ES-I3 (cell line): ENCODE measurements around the gene ZNF518B.

ENCODE experiments used
- H3K36me3 ChIP-seq: 2 replicates; pipeline ENCODE4 v1.6.1; 2013; ENCODE audit warnings: mild to moderate bottlenecking, low read length, control low read depth, moderate library complexity; ENCODE audit not compliant: insufficient read depth
- H3K4me1 ChIP-seq: 2 replicates; pipeline ENCODE4 v1.6.1; 2013; ENCODE audit warnings: mild to moderate bottlenecking, control low read depth, low read length; ENCODE audit not compliant: insufficient read depth
- H3K9ac ChIP-seq: 2 replicates; pipeline ENCODE4 v1.6.1; 2013; ENCODE audit warnings: low read depth, mild to moderate bottlenecking, low read length, moderate library complexity
- H3K9me3 ChIP-seq: 2 replicates; pipeline ENCODE4 v1.6.1; 2013; ENCODE audit warnings: mild to moderate bottlenecking, low read length, moderate library complexity; ENCODE audit not compliant: control insufficient read depth, insufficient read depth

ZNF518B gene

GRCh38 chr4:10466161-10466560, 8.9 kb upstream of the ZNF518B start:
- no peaks in the 10 kb centered on the region for H3K36me3 ChIP-seq
- H3K9ac ChIP-seq = no peak overlapping the region
- no peaks in the 10 kb centered on the region for H3K9me3 ChIP-seq
- H3K4me1 ChIP-seq = no peaks in the 10 kb centered on the region

DNA sequence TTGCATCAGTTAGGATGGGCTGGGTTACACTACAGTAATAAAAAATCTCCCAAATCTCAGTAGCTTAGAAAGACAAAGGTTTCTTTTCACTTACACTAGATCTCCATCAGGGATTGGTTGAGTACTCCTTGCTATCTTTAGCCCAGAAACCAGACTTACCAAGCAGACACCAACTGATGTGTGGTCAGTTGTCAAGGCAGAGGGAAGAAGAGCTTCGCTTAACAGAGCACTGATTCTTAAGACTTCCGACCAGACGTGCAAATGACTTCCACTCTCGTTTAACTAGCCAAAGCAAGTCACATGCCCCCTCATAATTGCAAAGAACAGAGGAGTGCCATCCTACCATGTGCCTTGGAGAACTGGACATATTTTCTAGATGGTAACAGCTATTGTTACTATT, 5.7 kb upstream of the ZNF518B start:
- Histone ChIP-seq H3K9me3 (no peaks in the 10 kb centered on the region), H3K9ac (no peak overlapping the region), H3K36me3 (no peaks in the 10 kb centered on the region), H3K4me1 (no peaks in the 10 kb centered on the region)

GRCh38 chr4:10461850-10462400, 4.7 kb upstream of the ZNF518B start:
- no peaks in the 10 kb centered on the region for H3K36me3 ChIP-seq
- H3K9me3 ChIP-seq = no peaks in the 10 kb centered on the region
- no peaks in the 10 kb centered on the region for H3K4me1 ChIP-seq
- peak overlapping the region; percentile 77 for H3K9ac ChIP-seq

DNA sequence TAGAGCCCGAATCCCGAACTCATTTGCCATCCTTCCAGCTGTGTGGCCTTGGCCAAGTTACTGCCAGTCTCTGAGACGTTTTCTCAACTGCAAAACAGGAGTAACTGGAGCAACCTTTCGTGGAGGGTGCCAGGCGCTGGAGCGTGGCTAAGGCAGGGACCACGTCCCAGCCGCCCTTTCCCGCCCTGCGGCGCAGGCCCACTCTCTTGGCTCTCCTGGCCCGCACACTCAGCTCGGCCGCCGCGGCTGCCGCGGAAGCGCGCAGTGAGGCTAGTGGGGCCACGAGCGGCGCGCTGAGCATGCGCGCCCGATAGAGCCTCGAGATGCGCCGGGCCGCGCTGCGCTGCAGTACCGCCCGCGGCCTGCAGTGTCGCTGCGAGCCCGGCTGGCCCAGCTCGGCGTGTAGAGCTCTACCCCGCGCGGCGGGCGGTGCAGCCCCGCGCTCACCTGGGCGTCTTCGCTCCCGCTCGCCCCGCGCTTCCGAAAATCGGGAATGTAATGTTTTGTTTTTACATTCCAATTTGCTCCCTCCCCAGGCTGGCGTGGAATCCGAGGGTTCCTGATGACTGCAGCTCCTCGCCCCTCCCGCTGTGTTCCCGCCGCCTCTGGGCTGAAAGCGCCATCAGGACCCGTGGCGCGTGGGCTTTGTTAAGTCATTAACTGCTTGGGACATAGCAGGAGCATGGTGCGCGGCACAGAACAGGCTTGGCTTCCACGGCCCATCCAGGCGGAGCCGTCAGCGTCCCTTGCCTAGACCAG, 4.0 kb upstream of the ZNF518B start:
- H3K9me3 ChIP-seq = no peaks in the 10 kb centered on the region
- no peaks in the 10 kb centered on the region for H3K36me3 ChIP-seq
- peak overlapping the region; percentile 77 for H3K9ac ChIP-seq
- H3K4me1 ChIP-seq = no peaks in the 10 kb centered on the region

- H3K9me3 ChIP-seq = no peaks in the 10 kb centered on the region
- H3K36me3 ChIP-seq = no peaks in the 10 kb centered on the region
- peak overlapping the region; percentile 77; the same call in 1 of the 2 replicates for H3K9ac ChIP-seq
- peaks cover 4% of the 10 kb centered on the region for H3K4me1 ChIP-seq
Measured at GRCh38 chr4:10460313-10461047, 3.3 kb upstream of the ZNF518B start.

GRCh38 chr4:10459305-10459704, 2.1 kb upstream of the ZNF518B start:
- H3K9ac ChIP-seq = no peak overlapping the region
- peaks cover 13% of the 10 kb centered on the region for H3K4me1 ChIP-seq
- H3K9me3 ChIP-seq = no peaks in the 10 kb centered on the region
- H3K36me3 ChIP-seq = 0 out of 2 replicates have a peak, but pooled peaks cover 4% of the 10 kb centered on the region

DNA sequence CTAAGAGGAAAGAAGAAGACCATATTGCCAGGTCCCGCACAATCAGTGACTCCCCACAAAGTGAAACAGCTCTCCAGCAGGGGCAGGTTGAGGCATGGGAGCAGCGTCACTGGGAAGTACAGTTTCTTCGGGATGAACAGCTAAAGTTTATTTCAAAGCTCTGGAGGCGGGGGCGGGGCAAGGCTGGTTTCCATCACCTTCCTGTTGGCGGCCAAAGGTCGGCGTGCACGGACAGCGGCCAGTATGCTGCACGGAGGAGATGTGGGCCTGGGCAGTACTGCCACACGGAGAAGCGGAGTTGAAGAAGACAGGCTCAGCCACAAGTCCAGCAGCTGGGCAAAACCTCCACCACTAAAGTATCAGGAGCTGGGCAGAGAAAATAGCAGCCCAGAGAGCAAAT, 951 bp upstream of the ZNF518B start:
- H3K4me1 ChIP-seq = peaks cover 13% of the 10 kb centered on the region

GRCh38 chr4:10456595-10457254, 501 bp downstream of the ZNF518B start:
- H3K36me3 ChIP-seq = 0 out of 2 replicates have a peak, but pooled peaks cover 6% of the 10 kb centered on the region
- no peaks in the 10 kb centered on the region for H3K9me3 ChIP-seq
- H3K4me1 ChIP-seq = peaks cover 13% of the 10 kb centered on the region
- H3K9ac ChIP-seq = peak overlapping the region; percentile 77

More for the DNA sequence above, 951 bp upstream of the ZNF518B start:
- Histone ChIP-seq H3K36me3 (0 out of 2 replicates have a peak, but pooled peaks cover 6% of the 10 kb centered on the region), H3K9ac (peak overlapping the region; percentile 77; the same call in 1 of the 2 replicates), H3K9me3 (no peaks in the 10 kb centered on the region)

DNA sequence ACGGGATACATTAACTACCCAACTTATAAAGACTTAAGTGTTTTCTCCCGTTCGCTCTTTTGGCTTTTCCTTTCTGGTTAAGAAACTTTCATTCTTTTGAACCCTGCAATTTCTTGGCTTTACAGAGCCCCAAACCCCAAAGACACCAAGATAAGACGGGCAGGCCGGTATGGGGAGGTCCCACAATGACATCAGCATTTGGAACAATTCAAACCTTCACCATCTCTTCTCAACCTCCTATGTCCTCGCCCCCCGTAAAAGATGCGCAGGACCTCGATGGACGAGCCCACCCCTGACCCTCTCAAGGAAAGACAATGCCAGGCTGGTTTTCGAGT, 999 bp downstream of the ZNF518B start:
- peaks cover 13% of the 10 kb centered on the region for H3K4me1 ChIP-seq
- H3K9me3 ChIP-seq = no peaks in the 10 kb centered on the region
- H3K36me3 ChIP-seq = 0 out of 2 replicates have a peak, but pooled peaks cover 6% of the 10 kb centered on the region
- peak overlapping the region; percentile 77; the same call in 1 of the 2 replicates for H3K9ac ChIP-seq

- Histone ChIP-seq H3K36me3 (0 out of 2 replicates have a peak, but pooled peaks cover 6% of the 10 kb centered on the region), H3K9me3 (no peaks in the 10 kb centered on the region), H3K9ac (no peak overlapping the region; the same call in 1 of the 2 replicates), H3K4me1 (peaks cover 13% of the 10 kb centered on the region)
Measured at GRCh38 chr4:10455133-10455532, 2.1 kb downstream of the ZNF518B start.

DNA sequence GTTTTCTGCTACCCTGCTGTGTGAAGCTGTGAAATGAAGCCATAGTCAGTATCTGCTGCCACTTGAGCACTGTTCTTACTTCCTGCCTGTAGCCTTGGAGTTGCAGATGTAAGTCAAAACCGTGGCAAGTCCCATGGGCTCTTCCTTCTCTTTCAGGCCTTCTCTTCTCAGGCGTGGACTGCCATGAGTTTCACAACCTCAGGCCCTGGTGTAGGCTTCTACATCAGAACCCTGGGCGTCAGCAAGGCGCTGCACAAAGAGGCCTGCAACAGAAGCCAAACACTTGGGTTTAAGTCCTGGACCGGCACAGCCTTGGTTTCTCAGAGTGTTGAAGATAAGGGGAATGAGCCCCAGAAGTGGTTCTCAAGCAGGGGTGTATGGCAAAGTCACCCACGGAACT, 2.5 kb downstream of the ZNF518B start:
- H3K9me3 ChIP-seq = no peaks in the 10 kb centered on the region
- H3K4me1 ChIP-seq = peaks cover 13% of the 10 kb centered on the region
- no peak overlapping the region; the same call in 1 of the 2 replicates for H3K9ac ChIP-seq
- H3K36me3 ChIP-seq = 0 out of 2 replicates have a peak, but pooled peaks cover 6% of the 10 kb centered on the region

GRCh38 chr4:10454121-10454520, 3.1 kb downstream of the ZNF518B start:
- Histone ChIP-seq H3K9ac (no peak overlapping the region), H3K36me3 (0 out of 2 replicates have a peak, but pooled peaks cover 6% of the 10 kb centered on the region), H3K9me3 (no peaks in the 10 kb centered on the region), H3K4me1 (peaks cover 13% of the 10 kb centered on the region)

- H3K4me1 ChIP-seq = no peaks in the 10 kb centered on the region
- H3K36me3 ChIP-seq = peaks cover 6% of the 10 kb centered on the region
- H3K9me3 ChIP-seq = no peaks in the 10 kb centered on the region
- H3K9ac ChIP-seq = no peak overlapping the region
Measured at GRCh38 chr4:10448991-10449390, 8.2 kb downstream of the ZNF518B start.

- Histone ChIP-seq H3K9ac (no peak overlapping the region), H3K36me3 (peaks cover 8% of the 10 kb centered on the region), H3K9me3 (no peaks in the 10 kb centered on the region; the same call in 1 of the 2 replicates), H3K4me1 (0 out of 2 replicates have a peak, but pooled peaks cover 4% of the 10 kb centered on the region)
Measured at GRCh38 chr4:10442976-10443375, 14.2 kb downstream of the ZNF518B start.
